Measurements from ENCODE around the gene PDE4B. TPM values are rescaled to one million over a fixed set of nuclear protein-coding genes. Genes with fewer than 3 reads are reported as not detected.

Gene PDE4B
- polyA plus RNA-seq, 1 donor (not counting 4 experiments of a cell fraction or from before 2014, with no cell fraction given) = 0.29 TPM

DNA sequence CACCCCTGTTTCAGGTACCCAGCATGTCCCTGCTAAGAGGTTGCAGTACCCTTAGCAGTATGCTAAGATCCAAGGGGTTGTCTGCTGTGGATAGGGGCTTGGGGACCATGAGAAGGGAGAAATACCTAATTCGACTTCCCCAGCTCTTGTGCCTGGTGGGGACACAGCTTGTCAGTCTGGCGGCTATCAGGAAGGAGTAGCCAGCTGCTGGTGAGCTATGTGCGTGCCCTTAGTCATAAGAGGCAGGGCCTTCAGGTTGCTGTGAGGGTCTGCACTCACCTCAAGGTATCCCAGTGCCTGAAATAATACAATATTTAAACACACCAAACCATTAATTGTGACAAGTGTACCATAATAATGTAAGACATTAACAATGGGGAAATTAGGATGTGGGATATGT, 536.2 kb downstream of the PDE4B start:
- dilution Hi-C loops (cut with MboI; ENCODE audit: extremely low pct_ligation_motif_present, low sequenced_read_pairs) = no loop called here
- Histone ChIP-seq H2AFZ (ENCODE audit: control insufficient read depth, low read length) (no peak overlapping the region), H3K4me3 (ENCODE audit: control insufficient read depth in 2 of 3, extremely low read depth in 1 of 3, insufficient read depth in 2 of 3, low read depth in 1 of 3, low read length in 3 of 3) (no peak overlapping the region), H3K9ac (ENCODE audit: control insufficient read depth, extremely low read depth, insufficient read depth, low read length) (no peak overlapping the region), H3K27ac (ENCODE audit: control insufficient read depth, insufficient read depth, low read length) (no peak overlapping the region), H3K9me3 (ENCODE audit: control insufficient read depth, low read depth, low read length) (no peaks in the 10 kb centered on the region), H3K36me3 (ENCODE audit: control insufficient read depth in 2 of 2, extremely low read depth in 1 of 2, insufficient read depth in 2 of 2, low read length in 2 of 2) (no peaks in the 10 kb centered on the region), H4K20me1 (ENCODE audit: control insufficient read depth, extremely low read depth, insufficient read depth, low read length) (no peaks in the 10 kb centered on the region), H3K27me3 (ENCODE audit: control insufficient read depth, extremely low read depth, insufficient read depth, low read length) (no peaks in the 10 kb centered on the region), H3K4me1 (ENCODE audit: control insufficient read depth, extremely low read depth, insufficient read depth, low read length) (peaks cover 21% of the 10 kb centered on the region), H3K4me2 (ENCODE audit: control insufficient read depth, extremely low read depth, insufficient read depth, low read depth, low read length) (no peak overlapping the region), H3K79me2 (ENCODE audit: control insufficient read depth, insufficient read depth, low read length) (no peaks in the 10 kb centered on the region), H3K9me1 (ENCODE audit: control insufficient read depth, extremely low read depth, insufficient read depth, low read length) (no peaks in the 10 kb centered on the region)
- no peak for FAIRE-seq
- TF ChIP-seq EZH2 (IDR thresholded peaks at IDR 0.05; ENCODE audit: low read length) = no peak
- TF ChIP-seq, protein P1, sequence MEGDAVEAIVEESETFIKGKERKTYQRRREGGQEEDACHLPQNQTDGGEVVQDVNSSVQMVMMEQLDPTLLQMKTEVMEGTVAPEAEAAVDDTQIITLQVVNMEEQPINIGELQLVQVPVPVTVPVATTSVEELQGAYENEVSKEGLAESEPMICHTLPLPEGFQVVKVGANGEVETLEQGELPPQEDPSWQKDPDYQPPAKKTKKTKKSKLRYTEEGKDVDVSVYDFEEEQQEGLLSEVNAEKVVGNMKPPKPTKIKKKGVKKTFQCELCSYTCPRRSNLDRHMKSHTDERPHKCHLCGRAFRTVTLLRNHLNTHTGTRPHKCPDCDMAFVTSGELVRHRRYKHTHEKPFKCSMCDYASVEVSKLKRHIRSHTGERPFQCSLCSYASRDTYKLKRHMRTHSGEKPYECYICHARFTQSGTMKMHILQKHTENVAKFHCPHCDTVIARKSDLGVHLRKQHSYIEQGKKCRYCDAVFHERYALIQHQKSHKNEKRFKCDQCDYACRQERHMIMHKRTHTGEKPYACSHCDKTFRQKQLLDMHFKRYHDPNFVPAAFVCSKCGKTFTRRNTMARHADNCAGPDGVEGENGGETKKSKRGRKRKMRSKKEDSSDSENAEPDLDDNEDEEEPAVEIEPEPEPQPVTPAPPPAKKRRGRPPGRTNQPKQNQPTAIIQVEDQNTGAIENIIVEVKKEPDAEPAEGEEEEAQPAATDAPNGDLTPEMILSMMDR (optimal IDR thresholded peaks at IDR 0.05 in 1 of 3, IDR thresholded peaks at IDR 0.05 in 1 of 3, conservative IDR thresholded peaks at IDR 0.05 in 1 of 3; ENCODE audit: extremely low read depth in 1 of 3, insufficient read depth in 2 of 3, low read length in 3 of 3) = no peak
- no peak for DNase-seq (ENCODE audit: low read depth, low spot score)

DNA sequence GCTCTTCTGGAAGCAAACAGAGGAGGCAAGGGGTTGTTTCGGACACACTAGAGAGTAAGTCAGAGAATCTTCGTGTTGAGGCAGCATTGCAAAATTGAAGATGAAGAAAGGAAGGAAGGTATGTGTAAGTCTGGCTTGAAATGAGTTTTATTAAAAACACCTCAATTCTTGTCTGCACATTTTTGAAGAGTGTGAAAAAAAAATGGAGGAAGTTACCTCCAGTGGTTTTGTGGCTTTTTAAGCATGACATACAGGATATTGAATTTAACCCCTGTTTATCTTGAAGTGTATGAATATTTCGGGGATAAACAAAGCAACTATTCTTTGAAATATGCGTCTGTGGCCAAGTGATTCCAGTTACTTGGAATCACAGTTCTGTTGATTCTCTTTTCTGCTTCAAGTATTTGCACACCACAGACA, 538.0 kb downstream of the PDE4B start:
- Histone ChIP-seq H3K36me3 (ENCODE audit: control insufficient read depth in 2 of 2, extremely low read depth in 1 of 2, insufficient read depth in 2 of 2, low read length in 2 of 2) (no peaks in the 10 kb centered on the region), H3K79me2 (ENCODE audit: control insufficient read depth, insufficient read depth, low read length) (no peaks in the 10 kb centered on the region), H3K4me1 (ENCODE audit: control insufficient read depth, extremely low read depth, insufficient read depth, low read length) (peaks cover 21% of the 10 kb centered on the region), H3K4me3 (ENCODE audit: control insufficient read depth in 2 of 3, extremely low read depth in 1 of 3, insufficient read depth in 2 of 3, low read depth in 1 of 3, low read length in 3 of 3) (no peak overlapping the region), H3K27ac (ENCODE audit: control insufficient read depth, insufficient read depth, low read length) (no peak overlapping the region), H4K20me1 (ENCODE audit: control insufficient read depth, extremely low read depth, insufficient read depth, low read length) (no peaks in the 10 kb centered on the region), H3K9me3 (ENCODE audit: control insufficient read depth, low read depth, low read length) (no peaks in the 10 kb centered on the region), H2AFZ (ENCODE audit: control insufficient read depth, low read length) (no peak overlapping the region), H3K9me1 (ENCODE audit: control insufficient read depth, extremely low read depth, insufficient read depth, low read length) (no peaks in the 10 kb centered on the region), H3K9ac (ENCODE audit: control insufficient read depth, extremely low read depth, insufficient read depth, low read length) (no peak overlapping the region), H3K27me3 (ENCODE audit: control insufficient read depth, extremely low read depth, insufficient read depth, low read length) (no peaks in the 10 kb centered on the region), H3K4me2 (ENCODE audit: control insufficient read depth, extremely low read depth, insufficient read depth, low read depth, low read length) (no peak overlapping the region)
- no peak for DNase-seq (ENCODE audit: low read depth, low spot score)
- peak; percentile 5 for FAIRE-seq
- dilution Hi-C loops (cut with MboI; ENCODE audit: extremely low pct_ligation_motif_present, low sequenced_read_pairs) = no loop called here
- TF ChIP-seq, protein P1 (optimal IDR thresholded peaks at IDR 0.05 in 1 of 3, IDR thresholded peaks at IDR 0.05 in 1 of 3, conservative IDR thresholded peaks at IDR 0.05 in 1 of 3; ENCODE audit: extremely low read depth in 1 of 3, insufficient read depth in 2 of 3, low read length in 3 of 3) = no peak
- no peak for TF ChIP-seq EZH2 (IDR thresholded peaks at IDR 0.05; ENCODE audit: low read length)

Data from keratinocyte (primary cell).